GM12872 (cell line): ENCODE data around the gene PHF21A.

Experiments
- TF ChIP-seq, protein P1 (sequence below): IDR thresholded peaks from 3 replicates; pipeline ENCODE4 v1.5.1; 2011; ENCODE audit warnings: low read depth, mild to moderate bottlenecking, low read length, moderate library complexity; ENCODE audit not compliant: insufficient read depth

The PHF21A gene

DNA sequence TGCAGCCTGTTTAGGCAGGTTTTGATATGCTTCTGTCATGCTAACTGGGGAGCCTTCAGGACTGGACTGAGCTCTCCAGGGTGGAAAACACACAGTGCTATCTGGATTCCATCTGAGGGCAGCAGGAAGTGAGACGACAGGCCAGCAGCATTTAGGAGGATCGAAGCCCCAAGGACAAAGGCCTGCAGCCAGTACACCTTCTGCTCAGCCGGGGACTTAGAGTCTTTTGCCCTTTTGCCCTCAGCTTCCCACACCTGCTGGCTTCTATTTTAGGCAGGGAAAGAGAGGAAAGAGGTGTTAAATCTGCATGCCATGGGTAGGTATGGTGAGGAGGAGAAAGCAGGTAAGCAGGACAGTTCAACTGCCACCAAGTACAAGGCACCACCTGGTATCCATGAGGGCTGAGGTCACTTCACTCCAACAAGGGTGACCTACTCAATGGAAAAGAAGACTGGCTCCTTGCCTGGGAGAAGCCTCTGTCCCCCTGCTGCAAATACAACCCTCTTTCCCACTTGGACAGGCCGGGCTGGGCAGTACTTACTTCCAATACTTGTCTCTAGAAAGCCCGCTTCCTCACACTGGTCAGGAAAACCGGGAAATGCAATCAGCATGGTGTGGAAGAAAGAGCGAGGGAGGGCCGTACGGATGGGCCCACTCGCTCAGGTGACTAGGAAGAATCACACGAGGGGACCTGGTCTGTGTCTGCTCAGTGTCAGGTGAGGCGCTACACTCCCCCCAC is 186.5 kb downstream of the PHF21A start:
- TF ChIP-seq, protein P1, sequence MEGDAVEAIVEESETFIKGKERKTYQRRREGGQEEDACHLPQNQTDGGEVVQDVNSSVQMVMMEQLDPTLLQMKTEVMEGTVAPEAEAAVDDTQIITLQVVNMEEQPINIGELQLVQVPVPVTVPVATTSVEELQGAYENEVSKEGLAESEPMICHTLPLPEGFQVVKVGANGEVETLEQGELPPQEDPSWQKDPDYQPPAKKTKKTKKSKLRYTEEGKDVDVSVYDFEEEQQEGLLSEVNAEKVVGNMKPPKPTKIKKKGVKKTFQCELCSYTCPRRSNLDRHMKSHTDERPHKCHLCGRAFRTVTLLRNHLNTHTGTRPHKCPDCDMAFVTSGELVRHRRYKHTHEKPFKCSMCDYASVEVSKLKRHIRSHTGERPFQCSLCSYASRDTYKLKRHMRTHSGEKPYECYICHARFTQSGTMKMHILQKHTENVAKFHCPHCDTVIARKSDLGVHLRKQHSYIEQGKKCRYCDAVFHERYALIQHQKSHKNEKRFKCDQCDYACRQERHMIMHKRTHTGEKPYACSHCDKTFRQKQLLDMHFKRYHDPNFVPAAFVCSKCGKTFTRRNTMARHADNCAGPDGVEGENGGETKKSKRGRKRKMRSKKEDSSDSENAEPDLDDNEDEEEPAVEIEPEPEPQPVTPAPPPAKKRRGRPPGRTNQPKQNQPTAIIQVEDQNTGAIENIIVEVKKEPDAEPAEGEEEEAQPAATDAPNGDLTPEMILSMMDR: no peak

DNA sequence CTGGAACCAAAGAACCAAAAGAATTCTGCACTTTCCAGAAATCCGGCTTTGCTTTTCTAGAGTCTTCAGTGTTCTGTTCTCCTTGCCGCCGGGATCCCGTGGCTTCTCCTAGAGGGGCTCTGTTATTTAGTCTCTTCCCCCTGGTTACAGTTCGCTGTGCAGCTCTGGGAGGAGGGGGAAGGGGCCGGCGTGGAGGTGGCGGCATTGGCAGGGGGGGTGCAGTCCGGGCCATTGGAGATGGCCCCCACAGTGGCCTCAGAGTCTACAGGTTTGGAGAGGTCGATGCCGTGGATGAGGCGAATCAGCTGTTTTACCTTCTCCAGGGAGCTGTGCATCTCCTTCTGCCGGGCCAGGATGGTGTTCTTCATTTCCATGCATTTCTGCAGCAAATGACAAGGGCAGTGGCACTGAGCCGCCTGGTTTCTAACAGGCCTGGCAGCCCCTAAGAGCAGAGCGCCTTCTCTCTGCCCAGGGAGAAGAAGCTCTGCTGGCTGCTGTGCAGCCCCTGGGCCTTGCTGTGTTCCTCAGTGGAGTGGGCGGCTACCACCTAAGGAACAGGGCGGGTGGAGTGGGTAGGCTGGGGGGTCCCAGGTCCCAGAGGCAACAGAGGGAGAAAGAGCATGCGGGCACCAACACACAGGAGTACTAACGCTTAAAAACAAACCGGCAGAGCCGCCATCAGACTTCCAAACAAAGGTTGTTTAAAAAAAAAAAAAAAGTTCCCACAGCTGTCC is 187.2 kb downstream of the PHF21A start:
- TF ChIP-seq, protein P1: no peak

DNA sequence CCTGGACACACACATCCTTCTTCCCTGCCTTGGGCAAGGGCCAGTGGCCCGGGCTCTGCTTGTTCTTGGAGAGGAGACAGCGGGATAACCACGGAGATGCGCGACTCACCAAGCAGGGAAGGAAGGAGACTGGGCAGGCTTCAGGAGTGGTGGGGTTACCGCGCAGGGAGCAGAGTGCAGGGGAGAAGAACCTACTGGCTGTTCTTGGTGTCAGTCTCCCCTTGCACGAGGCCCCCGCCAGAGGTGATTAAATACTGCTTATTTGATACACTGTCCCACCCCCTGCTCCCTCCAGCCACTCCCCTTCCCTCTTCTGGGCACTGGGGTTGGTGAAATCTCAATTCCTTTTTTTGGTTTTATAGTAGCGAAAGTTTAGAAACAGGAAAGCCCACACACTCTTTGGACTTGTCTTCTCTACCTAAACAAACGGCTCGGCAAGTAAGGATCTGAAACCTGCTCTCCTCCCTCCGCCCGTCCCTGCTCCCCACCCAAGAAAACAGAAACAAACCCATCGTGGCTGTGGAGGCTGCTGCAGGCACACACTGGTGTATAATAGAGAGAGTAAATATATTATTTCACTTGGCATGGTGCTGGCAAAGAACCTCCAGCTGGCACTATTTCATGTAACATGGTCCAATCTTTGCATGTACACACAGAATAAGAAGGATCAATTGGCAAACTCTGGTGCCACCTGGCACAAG is 188.0 kb downstream of the PHF21A start:
- TF ChIP-seq, protein P1: no peak

DNA sequence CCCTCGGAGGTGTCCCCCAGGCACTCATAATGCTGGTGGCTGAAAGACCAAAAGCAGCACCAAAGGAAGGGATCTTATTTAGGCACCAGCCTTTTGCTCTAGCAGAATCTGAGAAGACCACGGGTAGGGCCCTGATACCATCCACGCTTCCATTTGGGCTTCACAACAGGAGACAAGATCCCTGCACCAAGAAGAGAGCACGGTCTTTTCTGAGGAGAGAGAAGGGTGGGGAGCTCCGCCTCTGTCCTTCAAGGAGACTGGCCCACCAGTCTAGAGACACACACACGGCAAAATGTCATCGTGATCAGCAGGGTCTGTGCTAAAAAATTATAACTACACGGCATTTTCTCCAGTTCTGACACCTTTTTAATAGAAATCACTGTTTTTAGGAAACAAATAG is 189.0 kb downstream of the PHF21A start:
- TF ChIP-seq, protein P1: no peak

DNA sequence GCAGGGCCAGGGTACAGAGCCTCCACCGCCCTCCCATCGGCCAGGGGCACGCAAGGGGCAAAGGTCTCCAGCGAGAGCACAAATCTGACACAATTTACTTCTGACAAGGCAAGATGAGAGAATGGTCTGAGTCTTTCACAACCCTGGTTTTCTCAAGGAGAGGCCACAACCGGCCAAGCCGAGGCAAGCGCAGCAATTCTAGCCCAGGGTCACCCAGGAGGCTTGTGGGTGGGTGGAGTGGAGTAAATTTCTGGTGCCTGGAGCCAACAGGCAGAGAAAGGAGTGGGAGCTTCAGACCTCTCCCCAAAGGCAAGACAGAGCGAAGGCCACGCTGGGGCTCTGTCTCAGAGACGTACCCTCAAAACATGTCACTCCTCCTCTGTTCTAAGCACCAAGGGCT is 189.5 kb downstream of the PHF21A start:
- TF ChIP-seq, protein P1: no peak

DNA sequence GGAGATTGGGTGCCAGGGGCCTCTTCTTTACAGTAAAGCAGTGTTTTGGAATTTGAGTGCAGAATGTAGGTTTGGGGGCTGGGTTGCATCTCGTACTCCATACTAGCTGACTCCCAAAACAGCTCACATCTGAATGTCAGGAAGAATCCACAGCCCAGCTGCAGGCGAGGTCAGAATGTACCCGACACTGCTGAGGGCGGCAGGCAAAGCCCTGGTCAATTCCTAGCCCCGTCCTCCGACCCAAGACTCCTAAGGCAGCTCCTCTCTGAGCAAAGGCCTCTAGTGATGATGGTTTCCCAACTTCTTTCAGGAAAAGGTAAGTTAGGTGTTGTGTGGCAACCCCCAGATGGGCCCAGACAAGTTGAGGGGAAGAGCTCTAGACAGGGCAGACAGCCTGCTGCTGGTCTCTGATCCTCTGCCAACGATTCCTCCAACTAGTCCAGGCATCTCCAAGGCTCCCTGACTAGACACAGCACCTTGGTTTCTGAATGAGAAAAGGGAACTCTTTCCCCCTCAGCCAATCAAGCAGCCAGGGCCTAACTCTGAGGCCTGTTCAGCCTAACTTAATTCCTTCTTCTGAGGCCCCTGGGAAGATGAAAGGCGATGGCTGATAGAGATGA is 190.2 kb downstream of the PHF21A start:
- TF ChIP-seq, protein P1: no peak
